HG02759 (cell line): ENCODE data around the gene OVCA2.

Source experiments
- ATAC-seq: cut with Tn5 transposase; IDR thresholded peaks from one replicate; pipeline ENCODE4 v1.9.1; 2021; ENCODE audit warnings: mild to moderate bottlenecking, moderate library complexity; ENCODE audit not compliant: unreplicated experiment

Gene OVCA2

GRCh38 chr17:2082003-2082781, 40.4 kb downstream of the OVCA2 start:
- no peak for ATAC-seq

- peak; percentile 53 for ATAC-seq
Observed at GRCh38 chr17:2083613-2084035, 41.8 kb downstream of the OVCA2 start.

- peak; percentile 20 for ATAC-seq
Observed at GRCh38 chr17:2084036-2084765, 42.4 kb downstream of the OVCA2 start.

GRCh38 chr17:2084766-2085647, 43.2 kb downstream of the OVCA2 start:
- ATAC-seq = no peak

- no peak for ATAC-seq
Observed at GRCh38 chr17:2085648-2085949, 43.8 kb downstream of the OVCA2 start.

GRCh38 chr17:2086306-2086705, 44.5 kb downstream of the OVCA2 start:
- no peak for ATAC-seq

- ATAC-seq = peak; percentile 44
Observed at GRCh38 chr17:2087597-2088211, 45.9 kb downstream of the OVCA2 start.

- ATAC-seq = peak; percentile 28
Observed at GRCh38 chr17:2089021-2089422, 47.2 kb downstream of the OVCA2 start.

GRCh38 chr17:2090210-2090641, 48.4 kb downstream of the OVCA2 start:
- no peak for ATAC-seq

- no peak for ATAC-seq
Observed at GRCh38 chr17:2090804-2091534, 49.1 kb downstream of the OVCA2 start.

GRCh38 chr17:2092253-2092652, 50.4 kb downstream of the OVCA2 start:
- ATAC-seq = no peak
